ENCODE measurements around the gene PDE7B.

PDE7B gene

DNA sequence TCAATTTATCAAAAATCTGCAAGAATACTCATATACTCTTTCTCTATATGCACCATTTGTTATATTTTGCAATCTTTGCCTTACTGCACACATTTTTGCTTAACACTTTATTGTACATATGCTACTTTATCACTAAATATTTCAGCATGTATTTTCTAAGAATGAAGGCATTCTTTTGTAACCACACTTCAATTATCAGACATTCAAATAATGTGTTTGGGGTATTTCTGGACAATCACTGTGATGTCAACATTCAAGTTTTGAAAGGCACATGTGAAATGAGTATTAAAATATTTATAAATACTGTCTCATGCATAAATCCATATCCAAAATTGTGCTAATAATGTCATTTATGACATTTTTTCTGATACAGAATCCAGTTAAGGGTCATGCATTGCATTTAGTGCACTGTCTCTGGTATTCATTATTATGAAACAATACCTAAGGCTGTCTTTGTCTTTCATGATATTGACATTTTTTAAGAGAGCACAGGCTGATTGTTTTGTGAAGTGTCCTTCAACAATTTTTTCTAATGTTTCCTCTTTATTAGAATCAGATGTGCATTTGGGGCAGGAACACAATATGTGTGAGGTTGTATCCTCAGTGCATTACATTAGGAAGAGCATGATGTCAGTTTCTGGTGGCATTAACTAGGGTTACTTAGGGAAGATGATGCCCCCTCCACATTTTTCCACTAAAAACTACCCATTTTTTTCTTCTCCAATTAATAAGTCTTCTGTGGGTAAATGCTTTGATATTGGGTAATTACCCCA is 292.9 kb downstream of the PDE7B start:
- H3K4me1 Mint-ChIP-seq, result no peaks in the 10 kb centered on the region
- peaks cover 5% of the 10 kb centered on the region in 2 donors for H3K9me3 Mint-ChIP-seq
- no peak overlapping the region for H3K4me3 Mint-ChIP-seq
- peaks cover 10 to 13% of the 10 kb centered on the region in 2 donors for H3K36me3 Mint-ChIP-seq
- DNase-seq (no peak), ATAC-seq (replicated peaks) (no peak)
- no peak overlapping the region for H3K27ac Mint-ChIP-seq
- H3K27me3 Mint-ChIP-seq, result no peaks in the 10 kb centered on the region

DNA sequence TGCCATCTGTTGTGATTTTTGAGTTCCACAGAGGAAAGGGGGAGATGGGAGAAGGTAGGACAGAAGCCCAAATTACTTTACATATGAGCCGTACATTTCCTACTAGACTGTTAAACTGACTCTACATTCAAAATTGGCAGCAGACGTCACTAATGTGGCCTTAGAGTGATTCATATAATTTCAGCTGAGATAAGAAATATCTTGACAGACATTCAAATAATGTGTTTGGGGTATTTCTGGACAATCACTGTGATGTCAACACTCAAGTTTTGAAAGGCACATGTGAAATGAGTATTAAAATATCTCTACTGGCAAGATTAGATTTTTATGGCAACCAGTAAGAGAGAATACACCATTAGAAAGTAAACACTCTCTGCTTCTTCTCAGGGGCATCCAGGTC is 294.6 kb downstream of the PDE7B start:
- H3K4me3 Mint-ChIP-seq, result no peak overlapping the region
- H3K36me3 Mint-ChIP-seq, result peaks cover 15 to 16% of the 10 kb centered on the region in 2 donors
- no peaks in the 10 kb centered on the region for H3K27me3 Mint-ChIP-seq
- H3K4me1 Mint-ChIP-seq, result no peaks in the 10 kb centered on the region
- H3K27ac Mint-ChIP-seq, result no peak overlapping the region
- ATAC-seq (replicated peaks) (no peak), DNase-seq (no peak)
- peaks cover 5% of the 10 kb centered on the region in 2 donors for H3K9me3 Mint-ChIP-seq

DNA sequence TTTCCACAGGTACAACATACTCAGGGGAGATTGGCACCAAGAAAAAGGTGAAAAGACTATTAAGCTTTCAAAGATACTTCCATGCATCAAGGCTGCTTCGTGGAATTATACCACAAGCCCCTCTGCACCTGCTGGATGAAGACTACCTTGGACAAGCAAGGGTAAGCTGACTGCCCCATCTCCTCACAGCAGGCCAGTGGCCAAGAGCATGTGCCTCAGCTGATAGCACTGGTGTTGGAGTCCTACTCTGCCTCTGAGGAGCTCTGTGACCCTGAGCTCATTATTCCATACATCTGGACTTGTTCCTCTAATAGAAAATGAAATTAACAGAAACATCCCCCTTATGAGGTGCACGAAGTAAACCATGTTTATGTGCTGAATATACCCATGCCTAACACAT is 295.8 kb downstream of the PDE7B start:
- H3K9me3 Mint-ChIP-seq, result no peaks in the 10 kb centered on the region
- DNase-seq (no peak), ATAC-seq (replicated peaks) (no peak)
- no peaks in the 10 kb centered on the region for H3K4me1 Mint-ChIP-seq
- no peak overlapping the region for H3K4me3 Mint-ChIP-seq
- H3K27ac Mint-ChIP-seq, result no peak overlapping the region
- H3K27me3 Mint-ChIP-seq, result no peaks in the 10 kb centered on the region
- H3K36me3 Mint-ChIP-seq, result peaks cover 10 to 11% of the 10 kb centered on the region in 2 donors

DNA sequence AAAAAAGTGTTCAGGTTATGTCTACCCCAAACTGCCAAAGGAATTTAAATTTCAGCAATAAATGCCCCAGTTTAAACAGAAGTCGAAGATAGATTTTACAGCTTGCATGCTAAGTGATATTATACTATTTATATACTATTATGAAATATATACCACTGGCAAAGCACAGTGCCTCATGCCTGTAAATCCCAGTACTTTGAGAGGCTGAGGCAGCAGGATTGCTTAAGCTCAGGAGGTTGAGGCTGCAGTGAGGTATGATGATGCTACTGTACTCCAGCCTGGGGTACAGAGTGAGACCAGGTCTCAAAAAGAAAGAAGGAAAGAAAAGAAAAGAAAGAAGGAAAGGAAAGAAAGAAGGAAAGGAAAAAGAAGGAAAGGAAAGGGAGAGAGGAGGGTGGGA is 296.6 kb downstream of the PDE7B start:
- H3K9me3 Mint-ChIP-seq, result no peaks in the 10 kb centered on the region

GRCh38 chr6:136148523-136148922 is 297.0 kb downstream of the PDE7B start:
- no peak for ATAC-seq (replicated peaks)
- H3K4me1 Mint-ChIP-seq, result no peaks in the 10 kb centered on the region
- H3K27me3 Mint-ChIP-seq, result no peaks in the 10 kb centered on the region
- H3K4me3 Mint-ChIP-seq, result no peak overlapping the region
- peaks cover 10 to 13% of the 10 kb centered on the region in 2 donors for H3K36me3 Mint-ChIP-seq
- no peak for DNase-seq
- no peaks in the 10 kb centered on the region for H3K9me3 Mint-ChIP-seq
- no peak overlapping the region for H3K27ac Mint-ChIP-seq

More for the DNA sequence above, 296.6 kb downstream of the PDE7B start:
- Mint-ChIP-seq H3K4me3 (no peak overlapping the region), H3K4me1 (no peaks in the 10 kb centered on the region), H3K27me3 (no peaks in the 10 kb centered on the region), H3K36me3 (peaks cover 10 to 13% of the 10 kb centered on the region in 2 donors), H3K27ac (no peak overlapping the region)
- ATAC-seq (replicated peaks) (no peak), DNase-seq (no peak)

GRCh38 chr6:136149311-136149710 is 297.8 kb downstream of the PDE7B start:
- H3K27ac Mint-ChIP-seq, result no peak overlapping the region
- no peaks in the 10 kb centered on the region for H3K4me1 Mint-ChIP-seq
- DNase-seq (no peak), ATAC-seq (replicated peaks) (no peak)
- H3K36me3 Mint-ChIP-seq, result peaks cover 13 to 14% of the 10 kb centered on the region in 2 donors
- H3K9me3 Mint-ChIP-seq, result no peaks in the 10 kb centered on the region
- no peaks in the 10 kb centered on the region for H3K27me3 Mint-ChIP-seq
- H3K4me3 Mint-ChIP-seq, result no peak overlapping the region

DNA sequence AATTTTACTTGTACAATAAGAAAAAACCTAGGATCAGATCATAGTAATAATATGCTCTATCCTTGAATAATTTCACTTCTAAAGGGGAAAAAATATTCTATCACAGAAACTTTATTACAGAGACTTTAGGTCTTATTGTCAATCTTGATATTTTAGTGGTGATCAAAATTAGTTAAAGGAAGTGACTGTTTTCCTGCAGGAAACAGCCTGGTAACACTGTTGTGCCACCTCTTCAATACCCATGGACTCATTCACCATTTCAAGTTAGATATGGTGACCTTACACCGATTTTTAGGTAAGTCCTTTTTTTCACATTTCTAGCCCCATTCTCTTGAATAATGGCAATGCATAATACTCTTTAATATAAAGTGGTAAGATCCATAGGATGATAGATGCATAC is 299.5 kb downstream of the PDE7B start:
- H3K36me3 Mint-ChIP-seq, result peaks cover 19 to 26% of the 10 kb centered on the region in 2 donors
- H3K27ac Mint-ChIP-seq, result no peak overlapping the region
- DNase-seq (no peak), ATAC-seq (replicated peaks) (no peak)
- H3K27me3 Mint-ChIP-seq, result no peaks in the 10 kb centered on the region
- no peaks in the 10 kb centered on the region for H3K9me3 Mint-ChIP-seq
- H3K4me1 Mint-ChIP-seq, result no peaks in the 10 kb centered on the region
- H3K4me3 Mint-ChIP-seq, result no peak overlapping the region

DNA sequence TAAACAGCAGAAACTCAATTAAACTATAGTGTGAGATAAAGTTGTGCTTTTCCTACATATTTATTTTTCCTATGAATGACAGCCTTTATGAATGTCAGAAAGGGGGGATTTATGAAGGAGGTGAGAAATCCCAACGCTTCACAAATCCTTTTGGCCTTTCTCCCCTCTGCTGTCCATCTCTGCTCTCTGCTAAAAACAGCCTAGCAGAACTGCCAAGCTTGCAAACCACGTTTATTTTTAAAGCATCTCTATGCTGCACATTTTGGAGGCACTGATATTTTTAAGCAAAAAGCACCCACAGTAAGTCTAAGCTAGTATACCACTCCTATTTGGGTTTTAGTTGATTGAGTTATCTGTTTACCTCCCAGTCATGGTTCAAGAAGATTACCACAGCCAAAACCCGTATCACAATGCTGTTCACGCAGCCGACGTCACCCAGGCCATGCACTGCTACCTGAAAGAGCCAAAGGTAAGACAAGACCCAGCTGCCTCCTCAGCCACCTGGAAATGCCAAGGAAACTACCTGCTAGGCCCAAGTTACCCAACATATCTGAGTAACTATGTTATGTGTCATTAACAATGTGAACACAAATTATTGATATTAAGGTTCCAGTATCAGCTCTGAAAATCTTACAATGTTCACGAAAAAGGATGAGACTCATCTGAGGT is 302.3 kb downstream of the PDE7B start:
- Mint-ChIP-seq H3K9me3 (peaks cover 0 to 2% of the 10 kb centered on the region in 2 donors), H3K27me3 (no peaks in the 10 kb centered on the region), H3K36me3 (peaks cover 30 to 42% of the 10 kb centered on the region in 2 donors), H3K27ac (no peak overlapping the region), H3K4me3 (no peak overlapping the region), H3K4me1 (no peaks in the 10 kb centered on the region)
- ATAC-seq (replicated peaks) (no peak), DNase-seq (no peak)

DNA sequence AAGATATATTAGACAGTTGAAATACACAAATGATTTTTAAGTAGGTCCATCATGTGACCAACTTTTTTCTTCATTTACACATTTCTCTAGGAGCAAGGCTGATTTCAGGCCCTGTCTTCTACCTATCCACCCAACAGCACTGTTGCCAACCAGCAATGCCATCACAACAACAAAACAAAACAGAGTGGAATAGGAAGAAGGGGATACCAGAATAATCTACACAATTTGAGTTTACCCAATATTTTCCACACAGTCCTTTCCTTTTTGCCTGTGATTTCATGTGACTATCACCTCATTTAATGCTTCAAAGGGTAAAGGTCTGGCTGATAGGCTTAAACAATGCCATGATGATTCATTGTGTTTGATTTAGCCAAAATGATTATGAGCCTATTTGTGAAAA is 303.7 kb downstream of the PDE7B start:
- H3K27ac Mint-ChIP-seq, result no peak overlapping the region
- ATAC-seq (replicated peaks) (no peak), DNase-seq (no peak)
- no peaks in the 10 kb centered on the region for H3K4me1 Mint-ChIP-seq
- peaks cover 27 to 41% of the 10 kb centered on the region in 2 donors for H3K36me3 Mint-ChIP-seq
- no peak overlapping the region for H3K4me3 Mint-ChIP-seq
- H3K27me3 Mint-ChIP-seq, result no peaks in the 10 kb centered on the region
- peaks cover 0 to 2% of the 10 kb centered on the region in 2 donors for H3K9me3 Mint-ChIP-seq

DNA sequence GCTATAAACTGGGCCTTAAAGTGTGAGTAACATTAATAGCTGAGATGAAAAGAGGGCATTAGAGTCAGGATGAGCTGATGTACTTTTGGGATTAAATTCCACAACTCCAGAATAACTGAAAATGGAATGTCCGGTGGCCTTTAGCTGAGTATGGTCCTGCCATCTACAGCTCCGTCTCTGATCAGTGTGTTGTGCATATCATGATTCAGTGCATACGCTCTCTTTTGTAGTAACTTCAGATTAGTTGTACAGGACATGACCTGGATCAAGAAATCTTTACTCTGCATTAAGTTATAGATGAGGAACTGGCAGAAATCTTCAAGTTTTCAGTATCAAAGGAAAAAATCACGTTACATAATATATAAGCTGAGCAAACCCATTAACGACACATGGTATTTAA is 306.2 kb downstream of the PDE7B start:
- DNase-seq, result no peak
- Mint-ChIP-seq H3K4me3 (no peak overlapping the region), H3K27me3 (no peaks in the 10 kb centered on the region), H3K9me3 (peaks cover 6 to 12% of the 10 kb centered on the region in 2 donors), H3K27ac (no peak overlapping the region), H3K36me3 (peaks cover 46 to 57% of the 10 kb centered on the region in 2 donors), H3K4me1 (no peaks in the 10 kb centered on the region)
- no peak for ATAC-seq (replicated peaks)

- H3K27me3 Mint-ChIP-seq, result no peaks in the 10 kb centered on the region
- DNase-seq (no peak), ATAC-seq (replicated peaks) (no peak)
- H3K9me3 Mint-ChIP-seq, result peaks cover 6 to 12% of the 10 kb centered on the region in 2 donors
- no peak overlapping the region for H3K4me3 Mint-ChIP-seq
- no peaks in the 10 kb centered on the region for H3K4me1 Mint-ChIP-seq
- H3K27ac Mint-ChIP-seq, result no peak overlapping the region
- H3K36me3 Mint-ChIP-seq, result peaks cover 51 to 61% of the 10 kb centered on the region in 2 donors
Observed at GRCh38 chr6:136158387-136158821, 306.9 kb downstream of the PDE7B start.

DNA sequence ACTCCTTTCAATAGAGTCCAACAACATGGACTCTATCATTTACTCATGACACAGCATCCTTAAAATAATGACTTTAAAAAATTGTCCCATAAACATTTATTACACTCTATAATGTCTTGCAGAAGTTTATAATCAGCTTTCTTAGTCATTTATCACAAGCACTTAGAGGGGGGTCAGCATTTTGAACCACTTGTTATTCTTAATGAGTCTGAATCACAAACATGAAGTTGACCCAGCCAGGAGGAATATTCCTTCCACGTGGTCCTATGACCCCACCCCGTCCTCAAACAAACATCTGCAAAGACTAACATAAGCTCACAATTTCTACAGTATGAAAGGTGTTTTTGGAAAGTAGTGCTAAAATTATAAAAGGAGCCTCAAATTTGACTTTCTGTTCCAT is 307.5 kb downstream of the PDE7B start:
- Mint-ChIP-seq H3K36me3 (peaks cover 57 to 64% of the 10 kb centered on the region in 2 donors), H3K27ac (no peak overlapping the region), H3K9me3 (peaks cover 11 to 15% of the 10 kb centered on the region in 2 donors), H3K27me3 (no peaks in the 10 kb centered on the region), H3K4me3 (no peak overlapping the region), H3K4me1 (no peaks in the 10 kb centered on the region)
- ATAC-seq (replicated peaks) (no peak), DNase-seq (no peak)

- Mint-ChIP-seq H3K36me3 (peaks cover 61 to 62% of the 10 kb centered on the region in 2 donors), H3K9me3 (peaks cover 11 to 15% of the 10 kb centered on the region in 2 donors), H3K4me1 (no peaks in the 10 kb centered on the region), H3K27ac (no peak overlapping the region), H3K4me3 (no peak overlapping the region), H3K27me3 (no peaks in the 10 kb centered on the region)
- ATAC-seq (replicated peaks) (no peak), DNase-seq (no peak)
Observed at GRCh38 chr6:136160250-136160649, 308.7 kb downstream of the PDE7B start.

DNA sequence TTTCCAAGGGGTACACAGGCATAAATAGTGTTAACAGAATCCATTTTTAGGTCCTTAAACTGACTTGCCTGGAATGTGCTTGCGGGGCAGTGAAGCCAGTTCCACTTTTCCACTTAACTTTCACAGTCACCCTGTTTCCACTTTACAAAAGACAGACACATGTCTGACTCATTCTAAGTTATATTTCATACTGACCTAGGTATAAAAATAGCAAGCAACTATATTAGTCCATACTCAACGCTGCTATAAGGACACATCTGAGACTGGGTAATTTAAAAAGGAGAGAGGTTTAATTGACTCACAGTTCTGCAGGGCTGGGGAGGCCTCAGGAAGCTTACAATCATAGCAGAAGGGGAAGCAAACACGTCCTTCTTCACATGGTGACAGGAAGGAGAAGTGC is 310.4 kb downstream of the PDE7B start:
- ATAC-seq (replicated peaks) (no peak), DNase-seq (no peak)
- Mint-ChIP-seq H3K27me3 (no peaks in the 10 kb centered on the region), H3K36me3 (peaks cover 66 to 69% of the 10 kb centered on the region in 2 donors), H3K9me3 (peaks cover 17 to 22% of the 10 kb centered on the region in 2 donors), H3K4me1 (no peaks in the 10 kb centered on the region), H3K27ac (no peak overlapping the region), H3K4me3 (no peak overlapping the region)

GRCh38 chr6:136163260-136163659 is 311.8 kb downstream of the PDE7B start:
- Mint-ChIP-seq H3K36me3 (peaks cover 66 to 70% of the 10 kb centered on the region in 2 donors), H3K27me3 (no peaks in the 10 kb centered on the region), H3K4me3 (no peak overlapping the region), H3K9me3 (peaks cover 22 to 24% of the 10 kb centered on the region in 2 donors), H3K4me1 (no peaks in the 10 kb centered on the region), H3K27ac (no peak overlapping the region)
- DNase-seq (no peak), ATAC-seq (replicated peaks) (no peak)

Measured in stimulated activated naive B cell treated with anti-CD40 and anti-IgM and Interleukin-4, amounts not matched to agents 10 μg/mL and 1 μg/mL and 100 μg/mL, for 72 hours (primary cell).